HCEC 1CT (cell line): ENCODE data around the gene ADGRV1.
"Not testable (repeated sequence)": the region's sequence is repeated elsewhere in the genome, so short reads cannot be mapped to it uniquely, and the experiment has no call there.

Experiments used
- DNase-seq: peaks from one replicate; pipeline ENCODE4 v3.0.0-alpha.2; 2017

The ADGRV1 gene

GRCh38 chr5:90549729-90550275, 8.8 kb upstream of the ADGRV1 start:
- DNase-seq = no peak

- DNase-seq = no peak
Observed at GRCh38 chr5:90550963-90551362, 7.6 kb upstream of the ADGRV1 start.

GRCh38 chr5:90551376-90551775, 7.2 kb upstream of the ADGRV1 start:
- no peak for DNase-seq

GRCh38 chr5:90553711-90554110, 4.9 kb upstream of the ADGRV1 start:
- no peak for DNase-seq

DNA sequence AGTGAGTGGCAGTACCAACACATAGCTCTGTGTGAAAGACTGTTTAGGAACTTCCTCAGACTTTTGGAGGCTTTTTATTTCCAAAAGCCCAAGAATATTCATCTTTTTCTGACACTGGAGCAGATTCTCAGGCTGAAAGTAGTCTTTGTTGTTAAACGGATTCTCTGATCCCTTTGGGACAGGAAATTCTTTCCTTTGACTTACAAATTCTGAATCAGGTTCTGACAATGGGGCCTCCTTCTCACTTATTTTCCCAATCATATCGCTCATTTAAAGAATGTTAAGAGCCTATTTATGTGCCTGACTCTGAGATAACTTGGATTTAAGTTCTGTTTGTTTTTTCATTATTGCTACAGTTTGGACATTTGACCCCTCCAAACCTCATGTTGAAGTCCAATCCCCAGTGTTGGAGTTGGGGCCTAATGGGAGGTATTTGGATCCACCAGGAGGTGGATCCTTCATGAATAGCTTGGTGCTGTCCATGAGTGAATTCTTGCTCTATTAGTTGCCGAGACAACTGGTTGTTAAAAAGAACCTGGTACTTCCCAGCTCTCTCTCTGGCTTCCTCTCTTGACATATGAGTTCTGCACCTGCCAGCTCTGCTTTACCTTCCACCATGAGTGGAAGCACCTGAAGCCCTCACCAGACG, 4.1 kb upstream of the ADGRV1 start:
- no peak for DNase-seq

DNA sequence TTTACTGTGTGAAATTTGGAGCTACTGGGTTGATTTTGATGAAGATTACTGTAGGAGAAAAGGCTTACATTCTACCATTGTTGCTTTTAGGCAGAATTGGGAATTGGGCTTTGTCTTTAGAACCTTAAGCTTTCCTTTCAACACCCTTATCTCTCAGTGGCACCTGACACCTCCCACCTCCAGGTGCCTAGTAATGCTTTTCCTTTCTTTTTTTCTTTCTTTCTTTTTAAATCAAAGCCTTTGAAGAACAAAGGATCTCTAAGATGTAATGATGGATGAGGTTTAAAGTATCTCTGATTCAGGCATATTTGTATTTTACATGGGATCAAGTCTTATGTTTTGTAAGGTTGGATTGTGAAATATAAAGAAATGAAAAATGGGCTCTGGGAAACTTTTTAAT, 2.9 kb upstream of the ADGRV1 start:
- DNase-seq = no peak

DNA sequence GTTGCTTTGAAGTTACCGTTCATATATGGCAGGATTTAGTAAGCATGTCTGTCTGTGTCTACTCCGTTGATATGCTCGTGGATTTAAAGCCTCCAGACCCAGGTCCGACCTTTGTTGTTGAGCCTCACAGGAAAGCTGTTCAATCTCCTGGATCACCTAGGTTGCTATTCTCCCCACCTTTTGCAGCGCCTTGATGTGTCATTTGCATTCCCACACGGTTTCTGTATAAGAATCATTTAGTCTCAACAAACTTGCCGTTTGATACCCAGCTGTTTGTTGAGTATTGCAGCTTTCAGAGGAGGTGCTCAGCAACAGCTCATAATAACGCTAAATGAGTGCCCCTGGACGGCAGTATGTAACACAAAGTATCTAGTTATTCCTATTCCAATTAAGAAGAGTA, 1.2 kb upstream of the ADGRV1 start:
- no peak for DNase-seq

GRCh38 chr5:90557871-90558270, 726 bp upstream of the ADGRV1 start:
- no peak for DNase-seq

- no peak for DNase-seq
Observed at GRCh38 chr5:90560771-90561170, 2.2 kb downstream of the ADGRV1 start.

GRCh38 chr5:90561766-90562165, 3.2 kb downstream of the ADGRV1 start:
- no peak for DNase-seq

DNA sequence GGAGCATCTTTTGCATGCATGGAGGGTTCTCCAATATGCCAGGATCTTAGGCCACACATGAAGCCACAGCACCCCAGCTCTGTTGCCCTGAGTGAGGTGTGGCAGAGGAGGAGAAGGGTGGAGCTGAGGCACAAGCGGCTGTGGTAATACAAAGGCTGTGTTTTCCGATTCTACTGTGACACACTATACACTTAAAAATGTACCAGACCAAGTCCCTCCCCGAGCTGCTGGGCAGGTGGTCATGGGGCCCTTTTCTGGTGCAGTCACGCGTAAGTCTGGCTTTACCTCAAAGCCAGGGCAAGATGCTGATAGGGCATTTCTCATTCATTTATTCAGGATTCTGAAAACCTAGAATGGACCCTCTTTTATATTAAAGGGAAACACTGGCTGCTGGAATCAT, 3.7 kb downstream of the ADGRV1 start:
- no peak for DNase-seq

- DNase-seq = no peak
Observed at GRCh38 chr5:90563108-90563507, 4.5 kb downstream of the ADGRV1 start.

- no peak for DNase-seq
Observed at GRCh38 chr5:90565491-90565890, 6.9 kb downstream of the ADGRV1 start.

DNA sequence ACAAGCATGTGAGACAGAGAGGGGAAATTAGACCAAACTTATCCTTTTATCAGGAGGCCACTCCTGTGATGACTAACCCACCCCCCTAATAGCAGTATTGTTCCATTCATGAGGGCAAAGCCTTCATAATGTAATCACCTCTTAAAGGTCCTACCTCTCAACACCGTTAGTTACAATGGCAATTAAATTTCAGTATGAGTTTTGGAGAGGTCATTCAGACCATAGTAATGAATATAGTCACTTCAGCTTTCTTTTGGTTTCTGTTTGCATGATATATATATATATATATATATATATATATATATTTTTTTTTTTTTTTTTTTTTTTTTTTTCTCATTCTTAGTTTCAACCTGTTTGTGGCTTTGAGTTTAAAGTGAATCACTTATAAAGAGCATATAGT, 10.5 kb downstream of the ADGRV1 start:
- DNase-seq = no peak

DNA sequence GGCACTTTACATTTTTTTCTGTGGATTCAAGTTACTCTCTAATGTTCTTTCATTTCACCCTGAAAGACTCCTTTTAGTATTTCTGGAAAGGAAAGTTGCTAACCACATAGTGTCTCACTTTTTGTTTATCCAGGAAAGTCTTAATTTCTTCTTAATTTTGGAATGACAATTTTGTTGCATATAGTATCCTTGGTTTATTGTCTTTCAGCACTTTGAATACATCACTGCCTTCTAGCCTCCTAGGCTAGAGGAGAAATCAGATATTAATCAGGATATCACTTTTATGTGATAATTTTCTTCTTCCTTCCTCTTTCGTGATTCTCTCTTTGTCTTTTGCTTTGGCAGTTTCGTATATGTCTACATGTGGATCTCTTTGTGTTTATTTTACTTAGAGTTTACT, 11.4 kb downstream of the ADGRV1 start:
- DNase-seq = no peak

GRCh38 chr5:90571147-90571773, 12.7 kb downstream of the ADGRV1 start:
- no peak for DNase-seq

- DNase-seq = no peak
Observed at GRCh38 chr5:90575712-90576111, 17.1 kb downstream of the ADGRV1 start.

- DNase-seq = not testable (repeated sequence)
Observed at GRCh38 chr5:90576566-90576965, 18.0 kb downstream of the ADGRV1 start.

- not testable (repeated sequence) for DNase-seq
Observed at GRCh38 chr5:90579905-90580304, 21.3 kb downstream of the ADGRV1 start.

- no peak for DNase-seq
Observed at GRCh38 chr5:90581956-90582355, 23.4 kb downstream of the ADGRV1 start.

GRCh38 chr5:90585337-90585986, 26.9 kb downstream of the ADGRV1 start:
- DNase-seq = no peak

DNA sequence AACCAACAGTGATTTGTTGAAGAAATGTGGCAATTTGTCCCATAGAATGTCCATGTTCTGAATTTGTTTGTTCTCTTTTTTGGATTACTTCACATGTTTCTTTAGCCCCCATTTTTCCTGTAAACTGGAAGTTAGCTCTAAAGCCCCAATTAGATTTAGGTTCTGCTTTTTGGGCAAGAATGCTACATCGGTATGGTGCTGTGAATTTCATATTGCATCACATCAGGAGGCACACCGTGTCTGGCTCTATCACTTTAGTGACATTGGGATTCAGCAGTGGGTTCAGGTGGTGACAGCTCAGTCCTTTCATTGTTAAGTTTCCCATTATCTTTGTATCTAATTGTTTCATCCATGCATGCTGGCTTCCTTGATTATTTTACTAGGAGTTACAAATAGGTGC, 27.9 kb downstream of the ADGRV1 start:
- DNase-seq = no peak

DNA sequence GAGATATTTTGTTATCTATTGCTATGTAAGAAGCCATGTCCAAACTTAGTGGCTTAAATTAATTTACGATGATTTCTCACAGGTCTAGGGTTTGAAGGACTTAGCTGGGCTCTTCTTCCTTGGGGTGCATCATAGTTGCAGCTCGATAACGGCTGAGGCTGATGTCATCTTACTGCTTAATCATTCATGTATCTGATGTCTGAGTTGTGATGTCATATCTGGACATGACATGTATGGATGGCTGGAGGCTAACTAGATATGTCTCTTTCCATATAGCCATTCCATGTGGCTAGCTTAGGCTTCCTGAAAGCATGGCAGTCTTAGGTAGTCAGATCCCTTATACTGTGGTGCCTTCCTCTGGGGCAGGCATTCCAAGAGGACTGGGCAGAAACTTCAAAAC, 31.6 kb downstream of the ADGRV1 start:
- no peak for DNase-seq

- DNase-seq = not testable (repeated sequence)
Observed at GRCh38 chr5:90593083-90593482, 34.5 kb downstream of the ADGRV1 start.
